Pons (tissue), 1 donor: Measurements from ENCODE around the gene PIM3.

Experiments
- DNase-seq: peaks from one replicate; pipeline ENCODE4 v3.0.0-alpha.2; 2016; ENCODE audit warnings: low spot score

The PIM3 gene

GRCh38 chr22:50008151-50009040 lies 47.8 kb downstream of the PIM3 start:
- DNase-seq, result no peak

GRCh38 chr22:50009251-50009650 lies 48.7 kb downstream of the PIM3 start:
- DNase-seq, result no peak

- DNase-seq, result no peak
These were observed 49.4 kb downstream of the PIM3 start for GRCh38 chr22:50009765-50010675.

GRCh38 chr22:50010676-50011446 lies 50.3 kb downstream of the PIM3 start:
- no peak for DNase-seq

- no peak for DNase-seq
These were observed 51.1 kb downstream of the PIM3 start for GRCh38 chr22:50011447-50012210.

- DNase-seq, result no peak
These were observed 51.9 kb downstream of the PIM3 start, which contains the start of gene IL17REL for GRCh38 chr22:50012211-50013181. TSS of gene IL17REL (minus strand) at chr22:50012765. CDS start at chr22:50012646, 119 bp downstream.
